Endodermal cell (in vitro differentiated cells): ENCODE measurements around the gene AAMDC. TPM values are rescaled to one million over a fixed set of nuclear protein-coding genes. Genes with fewer than 3 reads are reported as not detected.
"Not testable (repeated sequence)": the region's sequence is repeated elsewhere in the genome, so short reads cannot be mapped to it uniquely, and the experiment has no call there.

Experiments used
- DNase-seq: peaks from one replicate; pipeline ENCODE4 v3.0.0-alpha.2; 2017
- H3K27ac ChIP-seq: 2 replicates; pipeline ENCODE4 v1.5.1; 2013; ENCODE audit warnings: mild to moderate bottlenecking, low read depth, low read length, moderate library complexity
- H3K27me3 ChIP-seq: 2 replicates; pipeline ENCODE4 v1.6.1; 2013; ENCODE audit warnings: mild to moderate bottlenecking, low read length, moderate library complexity; ENCODE audit not compliant: insufficient read depth, control insufficient read depth, poor library complexity, severe bottlenecking
- H3K36me3 ChIP-seq: 2 replicates; pipeline ENCODE4 v1.7.0; 2013; ENCODE audit warnings: mild to moderate bottlenecking, low read length, moderate library complexity; ENCODE audit not compliant: control insufficient read depth, insufficient read depth
- H3K4me1 ChIP-seq: one replicate; pipeline ENCODE4 v1.7.0; 2013; ENCODE audit warnings: low read length; ENCODE audit not compliant: control insufficient read depth, insufficient read depth
- H3K4me3 ChIP-seq: 2 replicates; pipeline ENCODE4 v1.5.1; 2013; ENCODE audit warnings: mild to moderate bottlenecking, low read length, moderate library complexity
- H3K9ac ChIP-seq: 2 replicates; pipeline ENCODE4 v1.6.1; 2013; ENCODE audit warnings: mild to moderate bottlenecking, low read length, moderate library complexity; ENCODE audit not compliant: poor library complexity, severe bottlenecking; ENCODE audit errors: extremely low read depth
- H3K9me3 ChIP-seq: 2 replicates; pipeline ENCODE4 v1.6.1; 2013; ENCODE audit warnings: mild to moderate bottlenecking, low read length, moderate library complexity; ENCODE audit not compliant: control insufficient read depth
- H3K27ac Mint-ChIP-seq: 2 replicates; pipeline ENCODE4 v1.8.0; 2020; ENCODE audit warnings: mixed read lengths
- H3K27me3 Mint-ChIP-seq: 2 replicates; pipeline ENCODE4 v1.8.0; 2021; ENCODE audit warnings: mild to moderate bottlenecking, mixed read lengths; ENCODE audit not compliant: insufficient read depth
- H3K36me3 Mint-ChIP-seq: 2 replicates; pipeline ENCODE4 v1.8.0; 2020; ENCODE audit warnings: low read depth, mixed read lengths
- H3K4me1 Mint-ChIP-seq: 2 replicates; pipeline ENCODE4 v1.8.0; 2020; ENCODE audit warnings: mixed read lengths
- H3K4me3 Mint-ChIP-seq: 2 replicates; pipeline ENCODE4 v1.8.0; 2020; ENCODE audit warnings: mild to moderate bottlenecking, moderate library complexity, mixed read lengths
- H3K9me3 Mint-ChIP-seq: 2 replicates; pipeline ENCODE4 v1.8.0; 2020; ENCODE audit warnings: mild to moderate bottlenecking, mixed read lengths
- CTCF ChIP-seq: fragments of 200-600 bp; sonication (generic); conservative IDR thresholded peaks from 2 replicates; pipeline ENCODE4 v1.5.0; 2021; ENCODE audit warnings: antibody characterized with exemption, mild to moderate bottlenecking
- WGBS, 2 experiments: methylation state at CpG; one replicate each; pipeline versions ENCODE4 v1.1.5 to v1.1.7; 2013; ENCODE audit warnings: missing lambda C conversion rate in 2 of 2, mixed read lengths in 1 of 2; ENCODE audit not compliant: insufficient coverage in 1 of 2, insufficient read length in 1 of 2; 5-methylcytosine and 5-hydroxymethylcytosine counted together
- total RNA-seq, 2 donors: library from RNA; stranded (reverse); fragmentation: NEBNext Ultra II Directional in 1 of 2; extraction: Animal tissue kit (Norgen Biotek cat#: 25700) in 1 of 2; gene quantifications; 2 replicates in 1 of 2; 3 replicates in 1 of 2; pipeline ENCODE4 v1.2.1, GENCODE V29; 2021

Gene AAMDC
- total RNA-seq, 2 donors from 2014 or later: 19.0 to 27.0 TPM

GRCh38 chr11:77876045-77876444, 55.1 kb downstream of the AAMDC start:
- Histone ChIP-seq H3K27me3 (no peaks in the 10 kb centered on the region), H3K27ac (no peak overlapping the region), H3K4me1 (no peaks in the 10 kb centered on the region), H3K36me3 (peaks cover 33% of the 10 kb centered on the region), H3K4me3 (no peak overlapping the region), H3K9me3 (no peaks in the 10 kb centered on the region), H3K9ac (no peak overlapping the region)
- Mint-ChIP-seq H3K36me3 (peaks cover 12% of the 10 kb centered on the region), H3K9me3 (no peaks in the 10 kb centered on the region), H3K27ac (no peak overlapping the region), H3K4me3 (no peak overlapping the region), H3K4me1 (no peaks in the 10 kb centered on the region), H3K27me3 (no peaks in the 10 kb centered on the region)
- TF ChIP-seq CTCF: no peak
- 83 to 86% methylated on average over 2 to 3 of the region's 3 CpGs for WGBS, 2 experiments
- DNase-seq: no peak

GRCh38 chr11:77878247-77878646, 57.3 kb downstream of the AAMDC start:
- not testable (repeated sequence) for H3K9me3 Mint-ChIP-seq, H3K4me3 Mint-ChIP-seq, H3K27me3 ChIP-seq, H3K27me3 Mint-ChIP-seq, H3K27ac Mint-ChIP-seq, H3K9me3 ChIP-seq, H3K27ac ChIP-seq, H3K4me1 ChIP-seq, H3K4me1 Mint-ChIP-seq, DNase-seq, H3K9ac ChIP-seq, H3K4me3 ChIP-seq
- peaks cover 32% of the 10 kb centered on the region for H3K36me3 ChIP-seq
- H3K36me3 Mint-ChIP-seq: peaks cover 17% of the 10 kb centered on the region
- WGBS, 2 experiments: 93 to 100% methylated on average over 3 to 4 of the region's 4 CpGs

- no peaks in the 10 kb centered on the region for H3K27me3 Mint-ChIP-seq
- no peak overlapping the region for H3K27ac Mint-ChIP-seq
- Histone ChIP-seq H3K9ac (no peak overlapping the region), H3K4me3 (no peak overlapping the region), H3K27me3 (no peaks in the 10 kb centered on the region), H3K4me1 (no peaks in the 10 kb centered on the region), H3K27ac (no peak overlapping the region), H3K36me3 (peaks cover 37% of the 10 kb centered on the region), H3K9me3 (no peaks in the 10 kb centered on the region)
- TF ChIP-seq CTCF: no peak
- H3K4me3 Mint-ChIP-seq: no peak overlapping the region
- H3K36me3 Mint-ChIP-seq: peaks cover 19% of the 10 kb centered on the region
- no peaks in the 10 kb centered on the region for H3K9me3 Mint-ChIP-seq
- no peaks in the 10 kb centered on the region for H3K4me1 Mint-ChIP-seq
- DNase-seq: no peak
- 100% methylated on average over 1 to 3 of the region's 3 CpGs for WGBS, 2 experiments
These were observed 58.3 kb downstream of the AAMDC start for GRCh38 chr11:77879218-77879617.

GRCh38 chr11:77882396-77882795, 61.5 kb downstream of the AAMDC start:
- 82 to 90% methylated on average over 2 to 3 of the region's 3 CpGs for WGBS, 2 experiments
- H3K36me3 Mint-ChIP-seq: peaks cover 36% of the 10 kb centered on the region

More at GRCh38 chr11:77882396-77882795, 61.5 kb downstream of the AAMDC start:
- no peaks in the 10 kb centered on the region for H3K4me1 Mint-ChIP-seq
- H3K9me3 Mint-ChIP-seq: no peaks in the 10 kb centered on the region
- no peak for TF ChIP-seq CTCF
- DNase-seq: no peak
- Histone ChIP-seq H3K27ac (no peak overlapping the region), H3K9ac (no peak overlapping the region), H3K27me3 (no peaks in the 10 kb centered on the region), H3K9me3 (no peaks in the 10 kb centered on the region), H3K36me3 (peaks cover 32% of the 10 kb centered on the region), H3K4me3 (no peak overlapping the region), H3K4me1 (no peaks in the 10 kb centered on the region)
- no peak overlapping the region for H3K27ac Mint-ChIP-seq
- no peaks in the 10 kb centered on the region for H3K27me3 Mint-ChIP-seq
- H3K4me3 Mint-ChIP-seq: no peak overlapping the region
